Measurements from ENCODE around the gene RALBP1. TPM values are rescaled to one million over a fixed set of nuclear protein-coding genes. Genes with fewer than 3 reads are reported as not detected.

RALBP1 gene
- total and polyA plus RNA-seq, 9 of the 15 experiments (the other 6 are each of a cell fraction or from before 2014, with no cell fraction given) = 10.9 to 70.0 (median 61.3) TPM

- TF ChIP-seq ZBTB33 (CRISPR knock-in tag; IDR thresholded peaks at IDR 0.05) (0 out of 2 replicates have a peak, but pooled peaks have one; percentile 18), ZNF695 (CRISPR knock-in tag; IDR thresholded peaks at IDR 0.05) (0 out of 2 replicates have a peak, but pooled peaks have one; percentile 76), PBX2 (CRISPR knock-in tag; IDR thresholded peaks at IDR 0.05; ENCODE audit: low read depth) (no peak), PBX2 (tag; conservative IDR thresholded peaks at IDR 0.05; ENCODE audit: low read depth) (no peak), GABPB1 (CRISPR knock-in tag; IDR thresholded peaks at IDR 0.05) (peak; percentile 82), MAX (CRISPR knock-in tag; IDR thresholded peaks at IDR 0.05) (peak; percentile 71), KLF6 (CRISPR knock-in tag; IDR thresholded peaks at IDR 0.05; ENCODE audit: borderline replicate concordance) (peak; percentile 84), ZNF224 (CRISPR knock-in tag; IDR thresholded peaks at IDR 0.05) (0 out of 2 replicates have a peak, but pooled peaks have one; percentile 3), PHF8 (IDR thresholded peaks at IDR 0.05; ENCODE audit: borderline replicate concordance, low read length) (peak; percentile 93; the same call in 1 of the 2 replicates), C11orf30 (IDR thresholded peaks at IDR 0.05; ENCODE audit: low read depth) (peak; percentile 96), SOX6 (IDR thresholded peaks at IDR 0.05) (peak; percentile 57), SMAD2 (IDR thresholded peaks at IDR 0.05; ENCODE audit: low read depth, low read length) (no peak), CHCHD3 (CRISPR knock-in tag; IDR thresholded peaks at IDR 0.05) (peak; percentile 21; the same call in 1 of the 2 replicates), GTF2E2 (tag; IDR thresholded peaks at IDR 0.05) (peak; percentile 90), ZNF408 (CRISPR knock-in tag; IDR thresholded peaks at IDR 0.05; ENCODE audit: low read depth) (no peak), THAP12 (CRISPR knock-in tag; IDR thresholded peaks at IDR 0.05) (peak; percentile 97), ZNF507 (tag; conservative IDR thresholded peaks at IDR 0.05) (no peak), HDAC1 (IDR thresholded peaks at IDR 0.05) (no peak; a peak in 2 of 4 replicates), PHF21A (IDR thresholded peaks at IDR 0.05; ENCODE audit: borderline replicate concordance, low read depth) (no peak)
These were observed at the start of gene RALBP1 (continued) for GRCh38 chr18:9474983-9475642.

Data from K562 (cell line).